GM18519 (cell line): ENCODE data around the gene SH3RF2.
"Not testable (repeated sequence)": the region's sequence is repeated elsewhere in the genome, so short reads cannot be mapped to it uniquely, and the experiment has no call there.

Experiments
- ATAC-seq: cut with Tn5 transposase; IDR thresholded peaks from one replicate; pipeline ENCODE4 v1.9.1; 2021; ENCODE audit warnings: mild to moderate bottlenecking, moderate library complexity; ENCODE audit not compliant: unreplicated experiment, low FRiP score

The SH3RF2 gene

GRCh38 chr5:146001544-146002190 lies 65.3 kb downstream of the SH3RF2 start:
- ATAC-seq = no peak

- ATAC-seq = no peak
Observed at GRCh38 chr5:146002491-146002890, 66.1 kb downstream of the SH3RF2 start.

- ATAC-seq = no peak
Observed at GRCh38 chr5:146003852-146004251, 67.5 kb downstream of the SH3RF2 start.

- ATAC-seq = no peak
Observed at GRCh38 chr5:146005264-146005663, 68.9 kb downstream of the SH3RF2 start.

- no peak for ATAC-seq
Observed at GRCh38 chr5:146005723-146006122, 69.3 kb downstream of the SH3RF2 start.

- no peak for ATAC-seq
Observed at GRCh38 chr5:146006470-146007190, 70.3 kb downstream of the SH3RF2 start.

- no peak for ATAC-seq
Observed at GRCh38 chr5:146007270-146007669, 70.9 kb downstream of the SH3RF2 start.

GRCh38 chr5:146007989-146008388 lies 71.6 kb downstream of the SH3RF2 start:
- ATAC-seq = no peak

GRCh38 chr5:146009020-146009419 lies 72.6 kb downstream of the SH3RF2 start:
- no peak for ATAC-seq

GRCh38 chr5:146010447-146010846 lies 74.1 kb downstream of the SH3RF2 start:
- not testable (repeated sequence) for ATAC-seq

- no peak for ATAC-seq
Observed at GRCh38 chr5:146013761-146014160, 77.4 kb downstream of the SH3RF2 start.

GRCh38 chr5:146015001-146015400 lies 78.6 kb downstream of the SH3RF2 start:
- ATAC-seq = no peak

- no peak for ATAC-seq
Observed at GRCh38 chr5:146016764-146017484, 80.5 kb downstream of the SH3RF2 start.

GRCh38 chr5:146018514-146019375 lies 82.4 kb downstream of the SH3RF2 start:
- no peak for ATAC-seq

- ATAC-seq = no peak
Observed at GRCh38 chr5:146020100-146020499, 83.7 kb downstream of the SH3RF2 start.

GRCh38 chr5:146024034-146024433 lies 87.7 kb downstream of the SH3RF2 start:
- no peak for ATAC-seq

- no peak for ATAC-seq
Observed at GRCh38 chr5:146025114-146025680, 88.8 kb downstream of the SH3RF2 start.

- no peak for ATAC-seq
Observed at GRCh38 chr5:146025681-146026080, 89.3 kb downstream of the SH3RF2 start.

GRCh38 chr5:146026307-146027010 lies 90.1 kb downstream of the SH3RF2 start:
- ATAC-seq = no peak

- ATAC-seq = no peak
Observed at GRCh38 chr5:146027751-146028150, 91.4 kb downstream of the SH3RF2 start.
